IMR-90 (cell line): ENCODE results near the gene COL5A2. TPM values are rescaled to one million over a fixed set of nuclear protein-coding genes. Genes with fewer than 3 reads are reported as not detected.

Source experiments
- ATAC-seq: fragments of 200-7000 bp; cut with Tn5 transposase; 2 replicates; pipeline ENCODE4 v1.9.1; 2020; ENCODE audit warnings: low read depth, mild to moderate bottlenecking, moderate library complexity
- BruUV-seq: library from RNA; stranded (reverse); fragments of 400-500 nt; replicated peaks from 2 replicates; lab custom pipeline; 2021; lab: Mats Ljungman, UMichigan
- CTCF ChIA-PET: fragments of 300-600 bp; formaldehyde crosslinking; extraction: SDS; loops from one replicate; lab custom pipeline; 2021; ENCODE audit warnings: antibody characterized with exemption; lab: Yijun Ruan, JAX
- POLR2A ChIA-PET: fragments of 300-600 bp; sonication (Branson Sonifier 250); formaldehyde crosslinking; loops from one replicate; lab custom pipeline; 2022; ENCODE audit warnings: antibody characterized with exemption; ENCODE audit not compliant: unreplicated experiment; lab: Charles Lee
- DNase-seq: peaks from one replicate; pipeline ENCODE4 v3.0.0; 2013
- H2AFZ ChIP-seq: replicated peaks from 2 replicates; pipeline ENCODE3; 2013; ENCODE audit warnings: low read length, mild to moderate bottlenecking; ENCODE audit not compliant: poor library complexity
- H2AK5ac ChIP-seq: 2 replicates; pipeline ENCODE4 v1.6.1; 2013; ENCODE audit warnings: low read depth, low read length, inconsistent platforms
- H2AK9ac ChIP-seq: replicated peaks from 2 replicates; pipeline ENCODE3; 2013; ENCODE audit warnings: mild to moderate bottlenecking, low read depth, low read length, moderate library complexity; ENCODE audit not compliant: poor library complexity
- H2BK120ac ChIP-seq: 2 replicates; pipeline ENCODE4 v1.6.1; 2013; ENCODE audit warnings: low read depth, low read length, inconsistent platforms
- H2BK15ac ChIP-seq: 3 replicates; pipeline ENCODE4 v1.6.1; 2013; ENCODE audit warnings: low read depth, low read length, inconsistent platforms
- H2BK20ac ChIP-seq: 2 replicates; pipeline ENCODE4 v1.6.1; 2013; ENCODE audit warnings: low read depth, mild to moderate bottlenecking, inconsistent platforms, low read length, moderate library complexity
- H2BK5ac ChIP-seq: 2 replicates; pipeline ENCODE4 v1.6.1; 2013; ENCODE audit warnings: mild to moderate bottlenecking, low read depth, low read length, inconsistent platforms; ENCODE audit not compliant: poor library complexity, severe bottlenecking
- H3K14ac ChIP-seq: replicated peaks from 2 replicates; pipeline ENCODE4 v1.6.1; 2013; ENCODE audit warnings: low read depth, low read length, inconsistent platforms
- H3K18ac ChIP-seq: 2 replicates; pipeline ENCODE4 v1.6.1; 2013; ENCODE audit warnings: low read depth, low read length, control low read depth
- H3K23ac ChIP-seq: 2 replicates; pipeline ENCODE4 v1.6.1; 2013; ENCODE audit warnings: low read depth, low read length, inconsistent platforms
- H3K27ac ChIP-seq: 2 replicates; pipeline ENCODE4 v1.5.1; 2013; ENCODE audit warnings: mild to moderate bottlenecking, control low read depth, low read length; ENCODE audit not compliant: insufficient read depth
- H3K27me3 ChIP-seq: 2 replicates; pipeline ENCODE4 v1.6.1; 2013; ENCODE audit warnings: low read length; ENCODE audit not compliant: control insufficient read depth, insufficient read depth
- H3K36me3 ChIP-seq: 2 replicates; pipeline ENCODE4 v1.6.1; 2013; ENCODE audit warnings: low read length, mixed read lengths; ENCODE audit not compliant: control insufficient read depth, insufficient read depth
- H3K4ac ChIP-seq: 2 replicates; pipeline ENCODE4 v1.6.1; 2013; ENCODE audit warnings: low read depth, low read length, inconsistent platforms
- H3K4me1 ChIP-seq: 2 replicates; pipeline ENCODE4 v1.6.1; 2013; ENCODE audit warnings: low read length, mixed read lengths; ENCODE audit not compliant: control insufficient read depth, insufficient read depth
- H3K4me2 ChIP-seq: 2 replicates; pipeline ENCODE4 v1.6.1; 2013; ENCODE audit warnings: low read depth, mild to moderate bottlenecking, control low read depth, low read length, moderate library complexity
- H3K4me3 ChIP-seq: 2 replicates; pipeline ENCODE4 v1.5.1; 2013; ENCODE audit warnings: low read depth, mild to moderate bottlenecking, control low read depth, low read length, moderate library complexity; ENCODE audit not compliant: insufficient read depth
- H3K56ac ChIP-seq: 2 replicates; pipeline ENCODE4 v1.6.1; 2013; ENCODE audit warnings: low read length, inconsistent platforms; ENCODE audit not compliant: insufficient read depth; ENCODE audit errors: extremely low read depth
- H3K79me1 ChIP-seq, 2 experiments: 2 replicates each; pipeline ENCODE4 v1.6.1; 2013; ENCODE audit warnings: low read length in 2 of 2, inconsistent platforms in 1 of 2, low read depth in 1 of 2
- H3K9ac ChIP-seq: 2 replicates; pipeline ENCODE4 v1.6.1; 2013; ENCODE audit warnings: low read depth, low read length, control low read depth
- H3K9me1 ChIP-seq: 2 replicates; pipeline ENCODE4 v1.6.1; 2013; ENCODE audit warnings: low read length, inconsistent platforms; ENCODE audit not compliant: insufficient read depth
- H3K9me3 ChIP-seq: 2 replicates; pipeline ENCODE4 v1.6.1; 2013; ENCODE audit warnings: low read length; ENCODE audit not compliant: control insufficient read depth, insufficient read depth
- H4K20me1 ChIP-seq: 2 replicates; pipeline ENCODE4 v1.6.1; 2013; ENCODE audit warnings: low read length, inconsistent platforms; ENCODE audit not compliant: insufficient read depth
- H4K5ac ChIP-seq: 2 replicates; pipeline ENCODE4 v1.6.1; 2013; ENCODE audit warnings: mild to moderate bottlenecking, low read depth, low read length, control low read depth
- H4K8ac ChIP-seq, 2 experiments: 2 replicates each; pipeline ENCODE4 v1.6.1; 2013; ENCODE audit warnings: low read depth in 2 of 2, low read length in 2 of 2, control low read depth in 1 of 2, inconsistent platforms in 1 of 2
- H4K91ac ChIP-seq: 2 replicates; pipeline ENCODE4 v1.6.1; 2013; ENCODE audit warnings: low read depth, low read length, inconsistent platforms; ENCODE audit not compliant: insufficient read depth
- CEBPB ChIP-seq: IDR thresholded peaks from 2 replicates; pipeline ENCODE4 v1.6.1; 2012; ENCODE audit warnings: low read depth, low read length, improper control_type of control experiment
- CHD1 ChIP-seq: IDR thresholded peaks from 2 replicates; pipeline ENCODE4 v1.6.1; 2012; ENCODE audit warnings: low read depth, low read length, improper control_type of control experiment
- MAFK ChIP-seq: IDR thresholded peaks from 2 replicates; pipeline ENCODE4 v1.6.1; 2012; ENCODE audit warnings: low read depth, low read length, improper control_type of control experiment
- RAD21 ChIP-seq: IDR thresholded peaks from 2 replicates; pipeline ENCODE4 v1.6.1; 2012; ENCODE audit warnings: low read length, improper control_type of control experiment
- RCOR1 ChIP-seq: IDR thresholded peaks from 2 replicates; pipeline ENCODE4 v1.6.1; 2012; ENCODE audit warnings: mild to moderate bottlenecking, low read length, improper control_type of control experiment; ENCODE audit not compliant: insufficient replicate concordance
- WGBS, 2 experiments: methylation state at CpG; one replicate each; pipeline versions ENCODE4 v1.1.5 to v1.1.7; 2013; ENCODE audit warnings: missing lambda C conversion rate in 2 of 2; ENCODE audit not compliant: insufficient read length in 1 of 2; ENCODE audit errors: extremely low coverage in 2 of 2; 5-methylcytosine and 5-hydroxymethylcytosine counted together
- dilution Hi-C: fragments of 300-500 bp; cut with HindIII; formaldehyde crosslinking; loops from one replicate; pipeline ENCODE4 v1.14.3; 2018; ENCODE audit warnings: low sequenced_read_pairs; ENCODE audit not compliant: unreplicated experiment
- in situ Hi-C: fragments of 300-500 bp; cut with MboI; formaldehyde crosslinking; loops from 3 replicates; pipeline ENCODE4 v1.14.3; 2019; ENCODE audit warnings: low sequenced_read_pairs, inconsistent platforms, mixed read lengths
- intact Hi-C: fragments of 100-400 bp; cut with micrococcal nuclease; formaldehyde crosslinking; loops from 2 replicates; pipeline ENCODE4 v1.10.0; 2022
- polyA plus RNA-seq, 3 experiments: library from polyadenylated mRNA; depleted of rRNA; stranded (reverse); fragments of >200 nt; gene quantifications; 2 replicates each; pipeline ENCODE4 v1.2.3, GENCODE V29; 2012; ENCODE audit warnings: low replicate concordance in 1 of 3
- total RNA-seq: library from RNA; depleted of rRNA; stranded (reverse); fragments of >200 nt; gene quantifications from 2 replicates; pipeline ENCODE4 v1.2.3, GENCODE V29; 2012
- TF ChIP-seq, protein P1 (sequence below): conservative IDR thresholded peaks from 2 replicates; pipeline ENCODE4 v1.5.1; 2012; ENCODE audit warnings: mild to moderate bottlenecking, low read depth, low read length, improper control_type of control experiment

COL5A2 gene
- total and polyA plus RNA-seq, 2 of the 4 experiments (the other 2 are of a cell fraction) = 181 to 257 TPM

DNA sequence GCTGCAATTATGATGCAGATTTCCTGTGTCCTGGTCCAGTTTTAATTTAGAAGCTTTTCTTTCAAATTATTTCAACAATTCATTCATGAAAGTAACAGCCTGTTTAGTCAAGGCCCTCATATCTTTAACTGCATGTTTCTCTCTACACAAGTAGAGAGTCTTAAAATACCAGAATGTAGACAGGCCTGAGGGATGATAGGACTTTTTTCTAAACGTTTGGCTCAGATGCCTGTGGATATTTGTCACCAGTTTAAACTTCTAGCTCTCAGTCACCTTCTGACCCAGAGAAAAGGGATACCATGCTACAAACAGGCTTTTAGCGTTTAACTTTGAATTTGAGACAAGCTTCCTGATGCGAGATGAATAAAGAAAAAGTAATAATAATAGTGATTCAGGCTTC is 15.7 kb downstream of the COL5A2 start:
- Histone ChIP-seq H3K27me3 (no peaks in the 10 kb centered on the region), H3K9ac (no peak overlapping the region), H2BK120ac (peak overlapping the region; percentile 38; the same call in 1 of the 2 replicates), H2BK15ac (no peak overlapping the region), H4K5ac (peak overlapping the region; percentile 37; the same call in 1 of the 2 replicates), H2AK9ac (no peak overlapping the region), H3K9me3 (no peaks in the 10 kb centered on the region), H3K9me1 (peaks cover 8% of the 10 kb centered on the region), H3K4me3 (no peak overlapping the region), H2BK5ac (peak overlapping the region; percentile 84), H4K8ac (peak overlapping the region in 1 of 2 experiments; percentile 38; a peak in 1 of 4 replicates), H3K14ac (0 out of 2 replicates have a peak overlapping the region, but pooled peaks have one; percentile 19), H2BK20ac (peak overlapping the region; percentile 31; the same call in 1 of the 2 replicates), H4K91ac (no peak overlapping the region), H3K36me3 (peaks cover 5% of the 10 kb centered on the region), H3K23ac (peak overlapping the region; percentile 25; the same call in 1 of the 2 replicates), H3K4me2 (peak overlapping the region; percentile 73), H4K20me1 (peaks cover 49% of the 10 kb centered on the region), H3K18ac (peak overlapping the region; percentile 48; the same call in 1 of the 2 replicates), H3K4me1 (peaks cover 18% of the 10 kb centered on the region), H3K56ac (peak overlapping the region; percentile 55; the same call in 1 of the 2 replicates), H2AFZ (no peak overlapping the region), H2AK5ac (no peak overlapping the region), H3K27ac (peak overlapping the region; percentile 36; the same call in 1 of the 2 replicates), H3K4ac (peak overlapping the region; percentile 7; the same call in 1 of the 2 replicates), H3K79me1 (peaks cover 0 to 31% of the 10 kb centered on the region in 2 experiments; a peak in 2 of 4 replicates)
- dilution Hi-C loops = no loop called here
- peak; percentile 85 for DNase-seq
- POLR2A ChIA-PET = interaction anchor here (0.7 to 1.6 kb wide), 2 partner anchors 11 to 731 kb away, joined by 3 to 8 read pairs; no protein-coding TSS in a partner anchor
- TF ChIP-seq CHD1 (no peak), CEBPB (no peak), RCOR1 (no peak), MAFK (no peak), RAD21 (no peak)
- TF ChIP-seq, protein P1, sequence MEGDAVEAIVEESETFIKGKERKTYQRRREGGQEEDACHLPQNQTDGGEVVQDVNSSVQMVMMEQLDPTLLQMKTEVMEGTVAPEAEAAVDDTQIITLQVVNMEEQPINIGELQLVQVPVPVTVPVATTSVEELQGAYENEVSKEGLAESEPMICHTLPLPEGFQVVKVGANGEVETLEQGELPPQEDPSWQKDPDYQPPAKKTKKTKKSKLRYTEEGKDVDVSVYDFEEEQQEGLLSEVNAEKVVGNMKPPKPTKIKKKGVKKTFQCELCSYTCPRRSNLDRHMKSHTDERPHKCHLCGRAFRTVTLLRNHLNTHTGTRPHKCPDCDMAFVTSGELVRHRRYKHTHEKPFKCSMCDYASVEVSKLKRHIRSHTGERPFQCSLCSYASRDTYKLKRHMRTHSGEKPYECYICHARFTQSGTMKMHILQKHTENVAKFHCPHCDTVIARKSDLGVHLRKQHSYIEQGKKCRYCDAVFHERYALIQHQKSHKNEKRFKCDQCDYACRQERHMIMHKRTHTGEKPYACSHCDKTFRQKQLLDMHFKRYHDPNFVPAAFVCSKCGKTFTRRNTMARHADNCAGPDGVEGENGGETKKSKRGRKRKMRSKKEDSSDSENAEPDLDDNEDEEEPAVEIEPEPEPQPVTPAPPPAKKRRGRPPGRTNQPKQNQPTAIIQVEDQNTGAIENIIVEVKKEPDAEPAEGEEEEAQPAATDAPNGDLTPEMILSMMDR = no peak
- no TSS peak for BruUV-seq
- in situ Hi-C loops = no loop called here
- peak; percentile 79 for ATAC-seq
- WGBS, 2 experiments = no CpG with 5 or more reads among the region's 3 CpGs
- CTCF ChIA-PET = interaction anchor here (0.6 kb wide), 2 partner anchors 16 to 315 kb away, joined by 3 read pairs; no protein-coding TSS in a partner anchor
- intact Hi-C loops = loop anchor here (5.0 kb wide), 1 partner anchor 123 kb away; no protein-coding TSS in a partner anchor
